Mesothelial cell of epicardium (in vitro differentiated cells): ENCODE results near the gene GLT6D1. TPM values are rescaled to one million over a fixed set of nuclear protein-coding genes. Genes with fewer than 3 reads are reported as not detected.
"Not testable (repeated sequence)": the region's sequence is repeated elsewhere in the genome, so short reads cannot be mapped to it uniquely, and the experiment has no call there.

Source experiments
- DNase-seq, 2 experiments: peaks; one replicate each; pipeline ENCODE4 v3.0.0; 2021; ENCODE audit warnings: low spot score in 2 of 2; ENCODE audit not compliant: unreplicated experiment in 2 of 2
- H3K27ac Mint-ChIP-seq: 2 replicates; pipeline ENCODE4 v1.8.0; 2021; ENCODE audit warnings: mixed read lengths
- H3K27me3 Mint-ChIP-seq: 2 replicates; pipeline ENCODE4 v1.8.0; 2021; ENCODE audit warnings: low read depth, mixed read lengths
- H3K36me3 Mint-ChIP-seq: 2 replicates; pipeline ENCODE4 v1.8.0; 2021; ENCODE audit warnings: mixed read lengths
- H3K4me1 Mint-ChIP-seq: 2 replicates; pipeline ENCODE4 v1.8.0; 2021; ENCODE audit warnings: mixed read lengths
- H3K4me3 Mint-ChIP-seq: 2 replicates; pipeline ENCODE4 v1.8.0; 2021; ENCODE audit warnings: mild to moderate bottlenecking, moderate library complexity, mixed read lengths
- H3K9me3 Mint-ChIP-seq: 2 replicates; pipeline ENCODE4 v1.8.0; 2021; ENCODE audit warnings: mixed read lengths
- total RNA-seq: library from RNA; stranded (reverse); gene quantifications from 3 replicates; pipeline ENCODE4 v1.2.1, GENCODE V29; 2021
- TF ChIP-seq, protein P1 (sequence below): fragments of 200-600 bp; sonication (generic); IDR thresholded peaks from one replicate; pipeline ENCODE4 v1.5.0; 2021; ENCODE audit warnings: antibody characterized with exemption; ENCODE audit not compliant: unreplicated experiment

Gene GLT6D1
- total RNA-seq, 1 donor from 2014 or later: not detected

DNA sequence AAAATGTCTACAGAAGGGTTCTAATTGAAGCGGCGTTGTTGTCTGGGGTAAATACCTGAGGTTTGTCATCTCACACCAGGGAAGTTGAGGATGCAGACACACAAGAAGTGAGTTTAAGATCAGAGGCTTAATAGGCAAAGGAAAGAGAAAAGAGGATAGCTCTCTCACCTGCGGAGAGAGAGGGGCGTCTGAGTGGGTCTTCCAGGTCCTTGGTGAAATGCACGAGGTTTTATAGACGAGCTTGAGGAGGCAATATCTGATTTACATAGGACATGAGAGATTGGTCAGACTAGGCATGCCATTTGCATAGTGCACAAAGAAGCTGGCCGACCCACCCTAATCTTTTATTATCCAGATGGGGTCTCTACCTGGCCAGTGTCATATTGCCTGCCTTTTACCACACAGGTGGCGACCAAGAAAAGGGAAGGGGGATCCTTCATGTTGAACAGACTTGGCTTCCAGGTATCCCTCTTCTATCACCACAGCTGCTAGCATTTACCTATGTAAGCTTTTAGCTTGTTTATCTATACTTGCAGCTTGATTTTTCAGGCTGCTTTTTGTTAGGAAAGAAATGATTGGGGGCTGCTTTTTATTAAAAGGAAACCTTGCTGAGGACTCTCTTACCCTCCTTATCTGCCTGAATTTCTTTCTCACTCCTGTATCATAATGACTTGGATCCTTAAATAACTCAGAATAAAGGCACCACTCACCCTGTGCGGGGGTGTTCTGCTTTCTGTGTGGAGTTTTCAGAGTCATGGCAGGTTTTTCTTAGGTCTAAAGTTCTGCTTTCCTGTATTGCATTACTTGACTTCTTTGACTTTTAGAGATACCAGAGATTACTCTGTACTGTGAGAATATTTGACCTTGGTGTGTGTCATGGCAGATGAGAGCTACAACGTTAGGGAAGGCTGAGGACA lies 9.4 kb upstream of the GLT6D1 start:
- H3K36me3 Mint-ChIP-seq: peaks cover 3% of the 10 kb centered on the region

DNA sequence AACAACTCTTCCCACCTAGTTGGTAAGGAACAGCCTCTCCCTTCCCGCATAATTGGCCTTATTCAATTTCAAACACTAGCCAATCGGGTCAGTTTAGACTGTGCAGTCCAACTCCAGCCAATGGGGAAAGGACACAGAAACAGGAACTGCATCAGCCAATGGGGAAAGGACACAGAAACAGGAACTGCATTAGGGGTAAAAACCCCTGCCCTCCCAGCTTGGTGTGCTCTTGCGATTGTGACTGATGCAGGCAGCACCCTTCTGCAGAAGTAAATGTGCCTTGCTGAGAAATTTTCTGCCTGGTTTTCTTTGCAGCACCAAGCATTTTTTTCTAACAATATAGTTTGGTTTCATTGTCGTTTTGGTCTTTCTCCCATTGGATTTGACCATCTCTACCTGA lies 8.5 kb upstream of the GLT6D1 start:
- Mint-ChIP-seq H3K27ac (no peak overlapping the region), H3K27me3 (no peaks in the 10 kb centered on the region)

More for the DNA sequence above, 9.4 kb upstream of the GLT6D1 start:
- Mint-ChIP-seq H3K4me1 (no peaks in the 10 kb centered on the region), H3K4me3 (no peak overlapping the region), H3K27ac (no peak overlapping the region), H3K9me3 (peaks cover 79% of the 10 kb centered on the region), H3K27me3 (no peaks in the 10 kb centered on the region)
- no peak for DNase-seq
- TF ChIP-seq, protein P1, sequence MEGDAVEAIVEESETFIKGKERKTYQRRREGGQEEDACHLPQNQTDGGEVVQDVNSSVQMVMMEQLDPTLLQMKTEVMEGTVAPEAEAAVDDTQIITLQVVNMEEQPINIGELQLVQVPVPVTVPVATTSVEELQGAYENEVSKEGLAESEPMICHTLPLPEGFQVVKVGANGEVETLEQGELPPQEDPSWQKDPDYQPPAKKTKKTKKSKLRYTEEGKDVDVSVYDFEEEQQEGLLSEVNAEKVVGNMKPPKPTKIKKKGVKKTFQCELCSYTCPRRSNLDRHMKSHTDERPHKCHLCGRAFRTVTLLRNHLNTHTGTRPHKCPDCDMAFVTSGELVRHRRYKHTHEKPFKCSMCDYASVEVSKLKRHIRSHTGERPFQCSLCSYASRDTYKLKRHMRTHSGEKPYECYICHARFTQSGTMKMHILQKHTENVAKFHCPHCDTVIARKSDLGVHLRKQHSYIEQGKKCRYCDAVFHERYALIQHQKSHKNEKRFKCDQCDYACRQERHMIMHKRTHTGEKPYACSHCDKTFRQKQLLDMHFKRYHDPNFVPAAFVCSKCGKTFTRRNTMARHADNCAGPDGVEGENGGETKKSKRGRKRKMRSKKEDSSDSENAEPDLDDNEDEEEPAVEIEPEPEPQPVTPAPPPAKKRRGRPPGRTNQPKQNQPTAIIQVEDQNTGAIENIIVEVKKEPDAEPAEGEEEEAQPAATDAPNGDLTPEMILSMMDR: no peak

DNA sequence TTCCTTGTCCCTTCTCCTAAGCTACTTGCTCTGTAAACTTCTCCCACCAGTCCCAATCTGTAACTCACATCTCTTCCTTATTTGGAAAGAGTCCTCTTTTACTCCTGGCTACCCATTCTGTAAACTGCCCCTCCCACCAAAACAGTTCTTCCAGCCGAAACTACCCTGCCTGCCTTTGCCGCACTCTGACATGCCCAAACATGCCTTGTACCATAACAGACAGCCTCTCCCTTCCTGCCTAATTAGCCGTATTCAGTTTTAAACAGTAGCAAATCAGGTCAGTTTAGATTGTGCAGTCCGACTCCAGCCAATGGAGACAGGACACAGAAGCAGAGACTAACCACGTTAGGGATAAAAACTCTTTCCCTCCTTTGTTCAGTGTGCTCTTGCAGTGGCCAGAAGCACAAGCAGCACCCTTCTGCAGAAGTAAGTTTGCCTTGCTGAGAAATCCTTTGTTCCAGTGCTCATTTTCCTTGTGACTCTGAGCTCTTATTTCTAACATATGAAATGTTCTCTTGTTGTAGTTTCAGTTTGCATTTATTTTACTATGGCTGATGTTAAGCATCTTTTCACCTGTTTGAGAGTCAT lies 5.4 kb upstream of the GLT6D1 start:
- H3K36me3 Mint-ChIP-seq: peaks cover 3% of the 10 kb centered on the region
- DNase-seq: no peak
- no peak overlapping the region for H3K4me3 Mint-ChIP-seq
- H3K4me1 Mint-ChIP-seq: no peaks in the 10 kb centered on the region
- no peaks in the 10 kb centered on the region for H3K27me3 Mint-ChIP-seq
- H3K9me3 Mint-ChIP-seq: peaks cover 72% of the 10 kb centered on the region
- no peak overlapping the region for H3K27ac Mint-ChIP-seq
- TF ChIP-seq, protein P1: no peak

More for the DNA sequence above, 8.5 kb upstream of the GLT6D1 start:
- peaks cover 3% of the 10 kb centered on the region for H3K36me3 Mint-ChIP-seq
- TF ChIP-seq, protein P1: no peak
- H3K4me3 Mint-ChIP-seq: no peak overlapping the region
- DNase-seq: no peak
- H3K9me3 Mint-ChIP-seq: peaks cover 83% of the 10 kb centered on the region
- H3K4me1 Mint-ChIP-seq: no peaks in the 10 kb centered on the region

DNA sequence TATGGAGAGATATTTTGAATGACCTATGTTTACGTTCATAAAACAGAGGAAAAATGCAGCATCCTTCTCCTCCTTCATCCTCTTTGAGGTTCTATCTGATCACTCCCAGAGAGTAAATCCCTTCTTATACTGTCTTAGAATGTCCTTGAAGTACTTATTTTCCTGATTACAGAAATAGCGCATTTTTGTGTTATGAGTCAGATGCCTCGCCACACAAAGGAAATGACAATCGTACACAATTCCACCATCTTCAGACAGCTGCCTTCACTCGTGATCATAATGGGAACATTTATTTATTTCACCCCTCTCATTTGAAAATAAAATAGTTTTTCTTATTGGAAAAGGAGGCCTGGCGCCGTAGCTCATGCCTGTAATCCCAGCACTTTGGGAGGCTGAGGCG lies 2.4 kb upstream of the GLT6D1 start:
- DNase-seq: no peak
- Mint-ChIP-seq H3K36me3 (peaks cover 2% of the 10 kb centered on the region), H3K4me3 (no peak overlapping the region), H3K27me3 (peaks cover 2% of the 10 kb centered on the region), H3K27ac (no peak overlapping the region), H3K4me1 (no peaks in the 10 kb centered on the region), H3K9me3 (peaks cover 62% of the 10 kb centered on the region)
- TF ChIP-seq, protein P1: no peak

GRCh38 chr9:135641047-135641446 lies 1.7 kb upstream of the GLT6D1 start:
- DNase-seq: no peak
- Mint-ChIP-seq H3K4me3 (no peak overlapping the region), H3K36me3 (peaks cover 2% of the 10 kb centered on the region), H3K27me3 (peaks cover 5% of the 10 kb centered on the region), H3K27ac (no peak overlapping the region), H3K4me1 (no peaks in the 10 kb centered on the region), H3K9me3 (peaks cover 55% of the 10 kb centered on the region)
- TF ChIP-seq, protein P1: no peak

DNA sequence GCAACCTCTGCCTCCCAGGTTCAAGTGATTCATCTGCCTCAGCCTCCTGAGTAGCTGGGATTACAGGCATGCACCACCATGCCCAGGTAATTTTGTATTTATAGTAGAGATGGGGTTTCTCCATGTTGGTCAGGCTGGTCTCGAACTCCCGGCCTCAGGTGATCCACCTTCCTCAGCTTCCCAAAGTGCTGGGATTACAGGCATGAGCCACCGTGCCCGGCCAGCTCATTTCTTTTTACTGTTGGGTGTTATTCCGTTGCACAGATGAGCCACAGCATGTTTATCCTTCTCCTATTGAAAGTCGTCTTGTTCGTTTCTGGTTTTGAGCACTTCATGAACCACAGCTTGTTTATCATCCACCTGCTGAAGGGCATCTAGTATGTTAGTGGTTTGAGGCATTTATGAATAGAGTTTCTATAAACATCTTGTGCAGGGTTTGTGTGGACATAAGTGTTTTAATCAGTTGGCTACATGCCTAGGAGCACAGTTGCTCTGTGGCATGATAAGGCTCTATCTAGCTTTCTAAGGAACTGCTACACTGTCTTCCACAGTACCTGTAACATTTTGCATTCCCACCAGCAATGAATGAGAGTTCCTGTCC lies 2.3 kb downstream of the GLT6D1 start:
- H3K36me3 Mint-ChIP-seq, H3K4me3 Mint-ChIP-seq, H3K4me1 Mint-ChIP-seq, DNase-seq, H3K27ac Mint-ChIP-seq: not testable (repeated sequence)
- Mint-ChIP-seq H3K27me3 (peaks cover 22% of the 10 kb centered on the region), H3K9me3 (peaks cover 36% of the 10 kb centered on the region)
